ENCODE measurements around the gene HLA-DMA. TPM values are rescaled to one million over a fixed set of nuclear protein-coding genes. Genes with fewer than 3 reads are reported as not detected.

HLA-DMA gene
- total and polyA plus RNA-seq, 9 of the 15 experiments (the other 6 are each of a cell fraction or from before 2014, with no cell fraction given), result 0.13 to 0.83 (median 0.51) TPM

- TF ChIP-seq ZMIZ1 (IDR thresholded peaks at IDR 0.05; ENCODE audit: low read depth in 2 of 2, low read length in 2 of 2) (no peak; a peak in 1 of 4 replicates), ZNF830 (CRISPR knock-in tag; IDR thresholded peaks at IDR 0.05) (0 out of 2 replicates have a peak, but pooled peaks have one; percentile 15), SRSF7 (optimal IDR thresholded peaks at IDR 0.05; ENCODE audit: low read depth, low read length) (no peak), ZSCAN29 (IDR thresholded peaks at IDR 0.05) (no peak), ZNF57 (CRISPR knock-in tag; IDR thresholded peaks at IDR 0.05) (no peak), MEF2D (tag; conservative IDR thresholded peaks at IDR 0.05; ENCODE audit: low read depth) (peak; percentile 53; the same call in 1 of the 2 replicates), KLF16 (IDR thresholded peaks at IDR 0.05) (peak; percentile 25; the same call in 1 of the 2 replicates), ELF4 (CRISPR knock-in tag; IDR thresholded peaks at IDR 0.05) (0 out of 2 replicates have a peak, but pooled peaks have one; percentile 63), ATF2 (CRISPR knock-in tag; IDR thresholded peaks at IDR 0.05) (no peak), E2F3 (CRISPR knock-in tag; IDR thresholded peaks at IDR 0.05) (no peak), ZFP1 (CRISPR knock-in tag; IDR thresholded peaks at IDR 0.05) (no peak), CREM (IDR thresholded peaks at IDR 0.05; ENCODE audit: low read depth) (peak; percentile 40), PTTG1 (tag; IDR thresholded peaks at IDR 0.05; ENCODE audit: low read depth) (peak; percentile 10; the same call in 1 of the 2 replicates), ZNF274 (IDR thresholded peaks at IDR 0.05; ENCODE audit: borderline replicate concordance, low read depth, low read length) (no peak), ESRRA (IDR thresholded peaks at IDR 0.05; ENCODE audit: borderline replicate concordance, low read depth) (peak; percentile 91), LARP7 (IDR thresholded peaks at IDR 0.05) (no peak; the same call in 1 of the 2 replicates), ASH1L (IDR thresholded peaks at IDR 0.05; ENCODE audit: borderline replicate concordance, low read depth, partially characterized antibody) (peak; percentile 13), TAF15 (IDR thresholded peaks at IDR 0.05; ENCODE audit: low read depth, low read length) (no peak), PREB (CRISPR knock-in tag; IDR thresholded peaks at IDR 0.05) (no peak), DACH1 (IDR thresholded peaks at IDR 0.05; ENCODE audit: partially characterized antibody) (peak; percentile 37), SMARCC2 (IDR thresholded peaks at IDR 0.05; ENCODE audit: low read depth) (peak; percentile 22; the same call in 1 of the 2 replicates), HMBOX1 (IDR thresholded peaks at IDR 0.05) (peak; percentile 94)
Measured at GRCh38 chr6:32967151-32968091, 14.5 kb upstream of the HLA-DMA start (continued).

Data from K562 (cell line).